Measurements from ENCODE around the gene PPL. TPM values are rescaled to one million over a fixed set of nuclear protein-coding genes. Genes with fewer than 3 reads are reported as not detected.

The PPL gene
- total and polyA plus RNA-seq, 2 experiments from 2014 or later = 8.4 to 10.8 TPM

- Histone ChIP-seq H3K36me3 (no peaks in the 10 kb centered on the region), H3K4me1 (ENCODE audit: low read depth) (no peaks in the 10 kb centered on the region), H3K27ac (no peak overlapping the region), H3K4me3 (no peak overlapping the region), H3K9me3 (ENCODE audit: low read depth) (no peaks in the 10 kb centered on the region), H3K27me3 (no peaks in the 10 kb centered on the region)
- no peak for TF ChIP-seq CTCF (IDR thresholded peaks at IDR 0.05; ENCODE audit: low read depth, low read length)
- no peak for DNase-seq (ENCODE audit: low read depth in 1 of 2, low spot score in 1 of 2)
Measured at GRCh38 chr16:4893103-4893862, 43.7 kb downstream of the PPL start.

GRCh38 chr16:4892361-4893102, 44.4 kb downstream of the PPL start:
- no peaks in the 10 kb centered on the region for H3K4me1 ChIP-seq (ENCODE audit: low read depth)
- no peak overlapping the region for H3K27ac ChIP-seq
- H3K4me3 ChIP-seq = no peak overlapping the region
- H3K27me3 ChIP-seq = no peaks in the 10 kb centered on the region
- peak in 1 of 2 donors; percentile 61 for DNase-seq (ENCODE audit: low read depth in 1 of 2, low spot score in 1 of 2)
- no peaks in the 10 kb centered on the region for H3K9me3 ChIP-seq (ENCODE audit: low read depth)
- H3K36me3 ChIP-seq = no peaks in the 10 kb centered on the region
- TF ChIP-seq CTCF (IDR thresholded peaks at IDR 0.05; ENCODE audit: low read depth, low read length) = no peak

GRCh38 chr16:4891886-4892216, 45.1 kb downstream of the PPL start:
- no peak overlapping the region for H3K4me3 ChIP-seq
- H3K9me3 ChIP-seq (ENCODE audit: low read depth) = no peaks in the 10 kb centered on the region
- H3K27ac ChIP-seq = no peak overlapping the region
- H3K36me3 ChIP-seq = peaks cover 3% of the 10 kb centered on the region
- H3K27me3 ChIP-seq = no peaks in the 10 kb centered on the region
- no peak for DNase-seq (ENCODE audit: low read depth in 1 of 2, low spot score in 1 of 2)
- no peak for TF ChIP-seq CTCF (IDR thresholded peaks at IDR 0.05; ENCODE audit: low read depth, low read length)
- H3K4me1 ChIP-seq (ENCODE audit: low read depth) = no peaks in the 10 kb centered on the region

- Histone ChIP-seq H3K27ac (no peak overlapping the region), H3K27me3 (no peaks in the 10 kb centered on the region), H3K4me3 (no peak overlapping the region), H3K36me3 (peaks cover 9% of the 10 kb centered on the region), H3K9me3 (ENCODE audit: low read depth) (no peaks in the 10 kb centered on the region), H3K4me1 (ENCODE audit: low read depth) (no peaks in the 10 kb centered on the region)
- DNase-seq (ENCODE audit: low read depth in 1 of 2, low spot score in 1 of 2) = no peak
- no peak for TF ChIP-seq CTCF (IDR thresholded peaks at IDR 0.05; ENCODE audit: low read depth, low read length)
Measured at GRCh38 chr16:4891097-4891885, 45.7 kb downstream of the PPL start.

GRCh38 chr16:4890686-4891085, 46.3 kb downstream of the PPL start:
- no peaks in the 10 kb centered on the region for H3K9me3 ChIP-seq (ENCODE audit: low read depth)
- no peaks in the 10 kb centered on the region for H3K4me1 ChIP-seq (ENCODE audit: low read depth)
- DNase-seq (ENCODE audit: low read depth in 1 of 2, low spot score in 1 of 2) = no peak
- no peaks in the 10 kb centered on the region for H3K27me3 ChIP-seq
- H3K4me3 ChIP-seq = no peak overlapping the region
- peaks cover 10% of the 10 kb centered on the region for H3K36me3 ChIP-seq
- TF ChIP-seq CTCF (IDR thresholded peaks at IDR 0.05; ENCODE audit: low read depth, low read length) = no peak
- no peak overlapping the region for H3K27ac ChIP-seq
